Trophoblast cell (in vitro differentiated cells and primary cell): ENCODE data around the gene HNMT.

ENCODE experiments used
- DNase-seq, 2 donors: peaks; one replicate each; pipeline ENCODE4 v3.0.0-alpha.2; 2016
- H2AFZ ChIP-seq: 2 replicates; pipeline ENCODE4 v1.6.1; 2013; ENCODE audit warnings: low read length, moderate library complexity, mild to moderate bottlenecking; ENCODE audit not compliant: insufficient read depth, poor library complexity
- H2AK5ac ChIP-seq: 2 replicates; pipeline ENCODE4 v1.6.1; 2013; ENCODE audit warnings: mild to moderate bottlenecking, low read length
- H2BK120ac ChIP-seq: 2 replicates; pipeline ENCODE4 v1.6.1; 2013; ENCODE audit warnings: low read length, mild to moderate bottlenecking, moderate library complexity; ENCODE audit not compliant: insufficient read depth, poor library complexity
- H2BK12ac ChIP-seq: 2 replicates; pipeline ENCODE4 v1.6.1; 2013; ENCODE audit warnings: mild to moderate bottlenecking, low read length, moderate library complexity
- H2BK5ac ChIP-seq: 2 replicates; pipeline ENCODE4 v1.6.1; 2013; ENCODE audit warnings: low read length, low read depth, moderate library complexity, mild to moderate bottlenecking; ENCODE audit not compliant: poor library complexity
- H3K14ac ChIP-seq: 2 replicates; pipeline ENCODE4 v1.6.1; 2013; ENCODE audit warnings: mild to moderate bottlenecking, low read length
- H3K18ac ChIP-seq: 2 replicates; pipeline ENCODE4 v1.6.1; 2013; ENCODE audit warnings: mild to moderate bottlenecking, low read length
- H3K23ac ChIP-seq: 2 replicates; pipeline ENCODE4 v1.6.1; 2013; ENCODE audit warnings: low read length
- H3K27ac ChIP-seq: 2 replicates; pipeline ENCODE4 v1.5.1; 2013; ENCODE audit warnings: low read depth, mild to moderate bottlenecking, inconsistent platforms, low read length, moderate library complexity
- H3K27me3 ChIP-seq: 2 replicates; pipeline ENCODE4 v1.6.1; 2013; ENCODE audit warnings: inconsistent platforms, mild to moderate bottlenecking, low read length, moderate library complexity; ENCODE audit not compliant: insufficient read depth
- H3K36me3 ChIP-seq, 2 experiments: 1 replicate in 1 of 2; 2 replicates in 1 of 2; pipeline ENCODE4 v1.6.1; 2013; ENCODE audit warnings: low read length in 2 of 2, mild to moderate bottlenecking in 2 of 2, moderate library complexity in 1 of 2; ENCODE audit not compliant: insufficient read depth in 2 of 2, control insufficient read depth in 1 of 2
- H3K4ac ChIP-seq: 2 replicates; pipeline ENCODE4 v1.6.1; 2013; ENCODE audit warnings: low read depth, mild to moderate bottlenecking, low read length, moderate library complexity
- H3K4me1 ChIP-seq, 2 experiments: 1 replicate in 1 of 2; 2 replicates in 1 of 2; pipeline ENCODE4 v1.6.1; 2013; ENCODE audit warnings: low read length in 2 of 2, mild to moderate bottlenecking in 2 of 2, moderate library complexity in 1 of 2; ENCODE audit not compliant: insufficient read depth in 2 of 2, control insufficient read depth in 1 of 2
- H3K4me2 ChIP-seq: 2 replicates; pipeline ENCODE4 v1.6.1; 2013; ENCODE audit warnings: inconsistent platforms, mild to moderate bottlenecking, low read length, moderate library complexity
- H3K4me3 ChIP-seq: 2 replicates; pipeline ENCODE4 v1.5.1; 2013; ENCODE audit warnings: mild to moderate bottlenecking, low read depth, low read length, inconsistent platforms
- H3K79me1 ChIP-seq: one replicate; pipeline ENCODE4 v1.6.1; 2013; ENCODE audit warnings: low read length
- H3K79me2 ChIP-seq: 2 replicates; pipeline ENCODE4 v1.6.1; 2013; ENCODE audit warnings: low read length, mild to moderate bottlenecking; ENCODE audit not compliant: control insufficient read depth, insufficient read depth, poor library complexity
- H3K9ac ChIP-seq: 2 replicates; pipeline ENCODE4 v1.6.1; 2013; ENCODE audit warnings: mild to moderate bottlenecking, low read length
- H3K9me3 ChIP-seq: 2 replicates; pipeline ENCODE4 v1.6.1; 2013; ENCODE audit warnings: low read depth, mild to moderate bottlenecking, control low read depth, inconsistent platforms, low read length; ENCODE audit not compliant: insufficient read depth
- H4K12ac ChIP-seq: 2 replicates; pipeline ENCODE4 v1.6.1; 2013; ENCODE audit warnings: low read depth, mild to moderate bottlenecking, low read length, moderate library complexity
- H4K8ac ChIP-seq: 2 replicates; pipeline ENCODE4 v1.6.1; 2013; ENCODE audit warnings: low read depth, mild to moderate bottlenecking, low read length, moderate library complexity
- H4K91ac ChIP-seq: one replicate; pipeline ENCODE4 v1.6.1; 2013; ENCODE audit warnings: low read depth, mild to moderate bottlenecking, low read length, moderate library complexity
- WGBS: extraction: QIAGEN DNeasy Blood & Tissue Kit; methylation state at CpG from one replicate; pipeline ENCODE4 v1.1.7; 2013; ENCODE audit warnings: missing lambda C conversion rate; ENCODE audit not compliant: insufficient read length, insufficient coverage; ENCODE audit errors: extremely low coverage; 5-methylcytosine and 5-hydroxymethylcytosine counted together

Gene HNMT

DNA sequence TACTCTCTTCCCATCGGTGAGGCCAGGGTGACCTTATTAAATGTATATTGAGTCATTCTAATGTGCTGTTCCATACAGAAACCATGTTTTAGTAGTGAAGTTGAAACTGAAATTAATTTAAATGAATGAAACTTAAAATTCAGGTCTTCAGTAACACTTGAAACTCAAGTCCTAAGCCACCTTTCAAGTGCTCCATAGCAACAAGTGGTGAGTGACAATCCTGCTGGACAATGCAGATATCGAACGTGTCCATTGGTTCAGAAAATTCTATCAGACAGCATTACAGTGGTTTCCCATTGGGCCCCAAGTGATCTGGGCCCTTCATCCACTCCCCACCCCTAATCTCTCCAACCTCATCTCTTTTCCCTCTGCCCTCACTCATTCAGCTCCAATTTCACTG lies 48.7 kb downstream of the HNMT start:
- Histone ChIP-seq H4K12ac (no peak overlapping the region), H2BK120ac (no peak overlapping the region), H3K4me1 (no peaks in the 10 kb centered on the region), H2AFZ (no peak overlapping the region), H3K36me3 (no peaks in the 10 kb centered on the region), H3K14ac (no peak overlapping the region), H3K9ac (no peak overlapping the region), H3K79me1 (no peaks in the 10 kb centered on the region), H3K27me3 (no peaks in the 10 kb centered on the region), H4K8ac (no peak overlapping the region), H3K23ac (no peak overlapping the region), H3K18ac (no peak overlapping the region), H2AK5ac (no peak overlapping the region), H3K79me2 (no peaks in the 10 kb centered on the region), H3K9me3 (no peaks in the 10 kb centered on the region), H2BK12ac (no peak overlapping the region), H3K4me3 (no peak overlapping the region), H4K91ac (no peak overlapping the region), H3K4ac (no peak overlapping the region), H2BK5ac (no peak overlapping the region), H3K27ac (no peak overlapping the region), H3K4me2 (no peak overlapping the region)
- DNase-seq, result no peak
- no CpG with 5 or more reads among the region's 3 CpGs for WGBS

DNA sequence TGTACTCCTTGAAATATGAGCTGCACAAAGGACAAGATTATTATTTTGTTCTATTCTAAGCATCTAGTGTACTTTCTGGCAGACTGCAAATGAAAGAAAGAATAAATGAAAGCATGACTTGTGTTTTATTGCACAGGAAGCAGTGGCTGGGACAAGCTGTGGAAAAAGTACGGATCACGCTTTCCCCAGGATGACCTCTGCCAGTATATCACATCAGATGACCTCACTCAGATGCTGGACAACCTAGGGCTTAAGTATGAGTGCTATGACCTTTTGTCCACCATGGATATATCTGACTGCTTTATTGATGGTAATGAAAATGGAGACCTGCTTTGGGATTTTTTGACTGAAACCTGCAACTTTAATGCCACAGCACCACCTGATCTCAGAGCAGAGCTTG lies 49.4 kb downstream of the HNMT start:
- Histone ChIP-seq H2AK5ac (no peak overlapping the region), H3K9me3 (no peaks in the 10 kb centered on the region), H2BK12ac (no peak overlapping the region), H3K4me2 (no peak overlapping the region), H4K91ac (no peak overlapping the region), H3K9ac (no peak overlapping the region), H3K27me3 (no peaks in the 10 kb centered on the region), H2AFZ (no peak overlapping the region), H3K14ac (no peak overlapping the region), H2BK120ac (no peak overlapping the region), H3K27ac (no peak overlapping the region), H3K79me1 (no peaks in the 10 kb centered on the region), H3K4ac (no peak overlapping the region), H3K18ac (no peak overlapping the region), H3K23ac (no peak overlapping the region), H3K36me3 (no peaks in the 10 kb centered on the region), H4K8ac (no peak overlapping the region), H2BK5ac (no peak overlapping the region), H3K79me2 (no peaks in the 10 kb centered on the region), H3K4me1 (no peaks in the 10 kb centered on the region), H4K12ac (no peak overlapping the region), H3K4me3 (no peak overlapping the region)
- DNase-seq, result no peak
- WGBS, result no CpG with 5 or more reads among the region's 2 CpGs

DNA sequence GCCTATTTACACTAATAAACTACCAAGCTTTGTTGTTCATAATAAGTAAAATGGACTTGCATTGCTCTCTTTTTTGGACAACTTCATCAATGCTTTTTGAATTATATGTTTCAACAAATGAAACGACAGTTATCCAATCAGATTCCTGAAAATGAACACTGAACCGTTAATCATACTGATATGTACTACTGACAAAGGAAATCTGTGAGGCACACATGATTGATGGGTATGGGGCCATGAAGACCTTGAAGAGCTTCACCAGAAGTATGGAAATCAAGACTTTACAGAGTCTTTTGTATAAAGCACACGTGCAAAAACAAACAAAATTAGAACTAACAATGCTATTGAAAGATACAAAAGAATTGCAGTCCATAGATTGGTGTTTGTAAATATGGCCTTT lies 51.2 kb downstream of the HNMT start:
- H3K9me3 ChIP-seq, result no peaks in the 10 kb centered on the region
- no peak overlapping the region for H3K4me3 ChIP-seq
- no peaks in the 10 kb centered on the region for H3K79me1 ChIP-seq
- H2BK12ac ChIP-seq, result no peak overlapping the region
- no peak overlapping the region for H3K23ac ChIP-seq
- no peaks in the 10 kb centered on the region for H3K27me3 ChIP-seq
- H3K9ac ChIP-seq, result no peak overlapping the region
- H3K18ac ChIP-seq, result no peak overlapping the region
- no CpG with 5 or more reads among the region's 3 CpGs for WGBS
- H4K12ac ChIP-seq, result no peak overlapping the region
- no peak overlapping the region for H2AFZ ChIP-seq
- no peaks in the 10 kb centered on the region for H3K36me3 ChIP-seq
- no peaks in the 10 kb centered on the region for H3K79me2 ChIP-seq
- no peak overlapping the region for H3K27ac ChIP-seq
- no peak overlapping the region for H2BK5ac ChIP-seq
- DNase-seq, result no peak
- no peak overlapping the region for H4K91ac ChIP-seq
- no peak overlapping the region for H4K8ac ChIP-seq
- H3K4me1 ChIP-seq, result no peaks in the 10 kb centered on the region
- no peak overlapping the region for H3K4me2 ChIP-seq
- H3K14ac ChIP-seq, result no peak overlapping the region
- no peak overlapping the region for H2BK120ac ChIP-seq
- no peak overlapping the region for H3K4ac ChIP-seq
- H2AK5ac ChIP-seq, result no peak overlapping the region

- no peak overlapping the region for H3K18ac ChIP-seq
- H3K4ac ChIP-seq, result no peak overlapping the region
- H3K79me1 ChIP-seq, result peaks cover 2% of the 10 kb centered on the region
- no peak overlapping the region for H3K4me2 ChIP-seq
- no peaks in the 10 kb centered on the region for H3K9me3 ChIP-seq
- no peaks in the 10 kb centered on the region for H3K27me3 ChIP-seq
- no peak overlapping the region for H3K23ac ChIP-seq
- no peak overlapping the region for H4K8ac ChIP-seq
- H3K4me3 ChIP-seq, result no peak overlapping the region
- H3K27ac ChIP-seq, result no peak overlapping the region
- H2AFZ ChIP-seq, result no peak overlapping the region
- no peak overlapping the region for H3K14ac ChIP-seq
- WGBS, result no CpG with 5 or more reads among the region's 3 CpGs
- no peak overlapping the region for H4K12ac ChIP-seq
- no peak overlapping the region for H2BK5ac ChIP-seq
- H2BK12ac ChIP-seq, result no peak overlapping the region
- H3K4me1 ChIP-seq, result peaks cover 0 to 2% of the 10 kb centered on the region in 2 experiments
- H4K91ac ChIP-seq, result no peak overlapping the region
- no peaks in the 10 kb centered on the region for H3K79me2 ChIP-seq
- no peaks in the 10 kb centered on the region for H3K36me3 ChIP-seq
- H2BK120ac ChIP-seq, result no peak overlapping the region
- no peak for DNase-seq
- H2AK5ac ChIP-seq, result no peak overlapping the region
- no peak overlapping the region for H3K9ac ChIP-seq
These were observed 52.2 kb downstream of the HNMT start for GRCh38 chr2:138016351-138017087.
